Measurements from ENCODE around the gene SLC38A9.

Gene SLC38A9

GRCh38 chr5:55691265-55692105 is 20.6 kb downstream of the SLC38A9 start:
- TF ChIP-seq GATA3 (IDR thresholded peaks at IDR 0.05; ENCODE audit: low read depth, low read length) (no peak), GATA2 (IDR thresholded peaks at IDR 0.05; ENCODE audit: low read depth, low read length) (no peak)

- no peak for TF ChIP-seq GATA3 (IDR thresholded peaks at IDR 0.05; ENCODE audit: low read depth, low read length)
- no peak for TF ChIP-seq GATA2 (IDR thresholded peaks at IDR 0.05; ENCODE audit: low read depth, low read length)
Observed at GRCh38 chr5:55682071-55682470, 30.1 kb downstream of the SLC38A9 start.

GRCh38 chr5:55681301-55681700 is 30.8 kb downstream of the SLC38A9 start:
- TF ChIP-seq GATA3 (IDR thresholded peaks at IDR 0.05; ENCODE audit: low read depth, low read length) (no peak), GATA2 (IDR thresholded peaks at IDR 0.05; ENCODE audit: low read depth, low read length) (no peak)

- no peak for TF ChIP-seq GATA3 (IDR thresholded peaks at IDR 0.05; ENCODE audit: low read depth, low read length)
- no peak for TF ChIP-seq GATA2 (IDR thresholded peaks at IDR 0.05; ENCODE audit: low read depth, low read length)
Observed at GRCh38 chr5:55680353-55680752, 31.8 kb downstream of the SLC38A9 start.

- no peak for TF ChIP-seq GATA3 (IDR thresholded peaks at IDR 0.05; ENCODE audit: low read depth, low read length)
- no peak for TF ChIP-seq GATA2 (IDR thresholded peaks at IDR 0.05; ENCODE audit: low read depth, low read length)
Observed at GRCh38 chr5:55679556-55679955, 32.6 kb downstream of the SLC38A9 start.

- TF ChIP-seq GATA2 (IDR thresholded peaks at IDR 0.05; ENCODE audit: low read depth, low read length): no peak
- TF ChIP-seq GATA3 (IDR thresholded peaks at IDR 0.05; ENCODE audit: low read depth, low read length): no peak
Observed at GRCh38 chr5:55675119-55675518, 37.0 kb downstream of the SLC38A9 start.

- TF ChIP-seq GATA2 (IDR thresholded peaks at IDR 0.05; ENCODE audit: low read depth, low read length): no peak
- no peak for TF ChIP-seq GATA3 (IDR thresholded peaks at IDR 0.05; ENCODE audit: low read depth, low read length)
Observed at GRCh38 chr5:55674340-55674739, 37.8 kb downstream of the SLC38A9 start.

- TF ChIP-seq GATA2 (IDR thresholded peaks at IDR 0.05; ENCODE audit: low read depth, low read length): no peak
- no peak for TF ChIP-seq GATA3 (IDR thresholded peaks at IDR 0.05; ENCODE audit: low read depth, low read length)
Observed at GRCh38 chr5:55672477-55672911, 39.6 kb downstream of the SLC38A9 start.

- no peak for TF ChIP-seq GATA2 (IDR thresholded peaks at IDR 0.05; ENCODE audit: low read depth, low read length)
- TF ChIP-seq GATA3 (IDR thresholded peaks at IDR 0.05; ENCODE audit: low read depth, low read length): no peak
Observed at GRCh38 chr5:55671975-55672374, 40.1 kb downstream of the SLC38A9 start.

- TF ChIP-seq GATA3 (IDR thresholded peaks at IDR 0.05; ENCODE audit: low read depth, low read length): no peak
Observed at GRCh38 chr5:55668356-55668755, 43.8 kb downstream of the SLC38A9 start.

GRCh38 chr5:55667938-55668337 is 44.2 kb downstream of the SLC38A9 start:
- no peak for TF ChIP-seq GATA2 (IDR thresholded peaks at IDR 0.05; ENCODE audit: low read depth, low read length)
- TF ChIP-seq GATA3 (IDR thresholded peaks at IDR 0.05; ENCODE audit: low read depth, low read length): no peak

GRCh38 chr5:55665065-55665464 is 47.1 kb downstream of the SLC38A9 start:
- no peak for TF ChIP-seq GATA2 (IDR thresholded peaks at IDR 0.05; ENCODE audit: low read depth, low read length)

GRCh38 chr5:55657443-55657842 is 54.7 kb downstream of the SLC38A9 start:
- TF ChIP-seq GATA2 (IDR thresholded peaks at IDR 0.05; ENCODE audit: low read depth, low read length) (no peak), GATA3 (IDR thresholded peaks at IDR 0.05; ENCODE audit: low read depth, low read length) (no peak)

GRCh38 chr5:55650386-55650785 is 61.7 kb downstream of the SLC38A9 start:
- TF ChIP-seq GATA3 (IDR thresholded peaks at IDR 0.05; ENCODE audit: low read depth, low read length): no peak
- TF ChIP-seq GATA2 (IDR thresholded peaks at IDR 0.05; ENCODE audit: low read depth, low read length): no peak

- TF ChIP-seq GATA2 (IDR thresholded peaks at IDR 0.05; ENCODE audit: low read depth, low read length) (no peak), GATA3 (IDR thresholded peaks at IDR 0.05; ENCODE audit: low read depth, low read length) (no peak)
Observed at GRCh38 chr5:55649963-55650362, 62.2 kb downstream of the SLC38A9 start.
